ENCODE results near the gene FOXP1.

Gene FOXP1

DNA sequence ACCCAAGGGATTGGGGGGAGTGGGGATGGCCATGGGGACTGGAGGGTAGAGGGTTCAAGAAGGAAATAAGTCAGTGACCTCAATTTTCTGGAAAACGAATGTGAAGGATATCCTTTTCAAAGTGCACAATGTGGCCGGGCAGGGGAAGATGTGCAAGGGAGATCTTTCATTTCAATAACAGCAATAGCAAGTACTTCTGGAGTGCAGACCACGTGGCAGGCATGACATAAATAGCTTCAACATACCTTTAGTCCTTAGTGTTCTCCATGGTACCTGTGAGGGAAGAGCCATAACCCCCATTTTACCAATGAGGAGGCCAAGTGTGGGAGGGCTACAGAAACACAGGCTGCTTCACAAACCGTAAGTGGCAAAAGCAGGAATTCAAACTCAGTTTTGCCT lies 138.7 kb downstream of the FOXP1 start:
- Histone ChIP-seq H3K27ac (ENCODE audit: low read depth, low read length, poor library complexity, severe bottlenecking) (peak overlapping the region; percentile 97), H3K4me1 (ENCODE audit: insufficient read depth, low read length, severe bottlenecking) (peaks cover 78% of the 10 kb centered on the region), H3K4me2 (ENCODE audit: low read length) (peak overlapping the region; percentile 69)

DNA sequence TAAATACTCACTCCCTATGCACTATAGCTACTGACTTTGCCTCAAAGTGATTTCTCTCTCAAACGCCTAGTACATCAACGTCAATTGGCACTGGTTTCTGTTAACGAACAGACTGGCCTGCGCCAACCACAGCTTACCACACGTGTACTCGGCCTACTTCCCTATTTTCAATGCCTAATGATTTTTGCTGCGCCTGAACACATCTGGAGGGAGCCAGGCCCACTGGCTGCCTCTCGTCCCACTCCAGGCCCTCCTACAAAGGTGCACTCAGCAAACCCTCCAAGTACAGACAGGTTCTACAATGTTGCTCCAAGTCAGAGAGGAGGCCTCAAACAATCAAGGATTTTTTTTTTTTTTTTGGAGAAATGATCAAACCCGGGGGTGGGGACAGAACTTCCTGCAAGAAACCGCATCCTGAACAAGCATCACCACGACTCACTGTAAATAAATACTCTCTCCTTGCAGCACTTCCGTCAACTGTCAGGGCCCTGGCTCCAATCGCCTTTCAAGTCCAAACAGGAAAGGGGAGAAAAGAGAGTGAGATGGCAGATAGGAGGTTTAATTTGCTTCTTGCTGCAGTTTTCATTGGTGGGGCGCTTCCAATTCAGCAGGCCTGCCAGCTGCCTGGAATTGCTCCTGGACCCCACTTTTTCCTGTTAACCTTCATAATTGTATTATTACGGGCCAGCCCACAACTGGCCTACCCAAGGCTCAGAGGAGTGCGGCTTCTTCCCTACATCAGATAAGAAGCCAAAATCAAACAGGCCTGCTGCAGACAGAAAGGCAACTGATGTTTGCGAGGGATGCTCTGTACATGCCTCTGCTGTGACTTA lies 139.3 kb downstream of the FOXP1 start:
- Histone ChIP-seq H4K20me1 (ENCODE audit: insufficient read depth, low read length) (no peaks in the 10 kb centered on the region), H3K9me2 (ENCODE audit: low read depth, low read length) (no peaks in the 10 kb centered on the region), H3K4me3 (ENCODE audit: low read depth, low read length, poor library complexity, severe bottlenecking) (peak overlapping the region; percentile 52), H3K4me1 (ENCODE audit: insufficient read depth, low read length, severe bottlenecking) (peaks cover 80% of the 10 kb centered on the region), H3K79me2 (ENCODE audit: insufficient read depth, low read length) (peaks cover 27% of the 10 kb centered on the region), H3K27me3 (ENCODE audit: insufficient read depth, low read length) (no peaks in the 10 kb centered on the region), H3K27ac (ENCODE audit: low read depth, low read length, poor library complexity, severe bottlenecking) (peak overlapping the region; percentile 97), H3K9ac (ENCODE audit: low read length) (peak overlapping the region; percentile 43), H3K4me2 (ENCODE audit: low read length) (peak overlapping the region; percentile 69), H3F3A (ENCODE audit: insufficient read depth, low read length) (0 out of 2 replicates have a peak, but pooled peaks cover 3% of the 10 kb centered on the region), H3K9me3 (ENCODE audit: low read length) (no peaks in the 10 kb centered on the region), H3K36me3 (ENCODE audit: insufficient read depth, low read length) (peaks cover 3% of the 10 kb centered on the region; the same call in 1 of the 2 replicates), H2AFZ (ENCODE audit: low read length) (no peak overlapping the region)
- no peak for TF ChIP-seq EZH2 (IDR thresholded peaks at IDR 0.05; ENCODE audit: borderline replicate concordance, low read length)
- TF ChIP-seq, protein P1, sequence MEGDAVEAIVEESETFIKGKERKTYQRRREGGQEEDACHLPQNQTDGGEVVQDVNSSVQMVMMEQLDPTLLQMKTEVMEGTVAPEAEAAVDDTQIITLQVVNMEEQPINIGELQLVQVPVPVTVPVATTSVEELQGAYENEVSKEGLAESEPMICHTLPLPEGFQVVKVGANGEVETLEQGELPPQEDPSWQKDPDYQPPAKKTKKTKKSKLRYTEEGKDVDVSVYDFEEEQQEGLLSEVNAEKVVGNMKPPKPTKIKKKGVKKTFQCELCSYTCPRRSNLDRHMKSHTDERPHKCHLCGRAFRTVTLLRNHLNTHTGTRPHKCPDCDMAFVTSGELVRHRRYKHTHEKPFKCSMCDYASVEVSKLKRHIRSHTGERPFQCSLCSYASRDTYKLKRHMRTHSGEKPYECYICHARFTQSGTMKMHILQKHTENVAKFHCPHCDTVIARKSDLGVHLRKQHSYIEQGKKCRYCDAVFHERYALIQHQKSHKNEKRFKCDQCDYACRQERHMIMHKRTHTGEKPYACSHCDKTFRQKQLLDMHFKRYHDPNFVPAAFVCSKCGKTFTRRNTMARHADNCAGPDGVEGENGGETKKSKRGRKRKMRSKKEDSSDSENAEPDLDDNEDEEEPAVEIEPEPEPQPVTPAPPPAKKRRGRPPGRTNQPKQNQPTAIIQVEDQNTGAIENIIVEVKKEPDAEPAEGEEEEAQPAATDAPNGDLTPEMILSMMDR (IDR thresholded peaks at IDR 0.05; ENCODE audit: low read length): no peak

More for the DNA sequence above, 138.7 kb downstream of the FOXP1 start:
- Histone ChIP-seq H3K27me3 (ENCODE audit: insufficient read depth, low read length) (no peaks in the 10 kb centered on the region), H3F3A (ENCODE audit: insufficient read depth, low read length) (0 out of 2 replicates have a peak, but pooled peaks cover 3% of the 10 kb centered on the region), H3K36me3 (ENCODE audit: insufficient read depth, low read length) (peaks cover 3% of the 10 kb centered on the region; the same call in 1 of the 2 replicates), H3K9me3 (ENCODE audit: low read length) (no peaks in the 10 kb centered on the region), H3K4me3 (ENCODE audit: low read depth, low read length, poor library complexity, severe bottlenecking) (peak overlapping the region; percentile 11), H4K20me1 (ENCODE audit: insufficient read depth, low read length) (no peaks in the 10 kb centered on the region), H3K9me2 (ENCODE audit: low read depth, low read length) (no peaks in the 10 kb centered on the region), H2AFZ (ENCODE audit: low read length) (no peak overlapping the region), H3K9ac (ENCODE audit: low read length) (peak overlapping the region; percentile 43; the same call in 1 of the 2 replicates), H3K79me2 (ENCODE audit: insufficient read depth, low read length) (peaks cover 33% of the 10 kb centered on the region)
- TF ChIP-seq EZH2 (IDR thresholded peaks at IDR 0.05; ENCODE audit: borderline replicate concordance, low read length): no peak
- TF ChIP-seq, protein P1 (IDR thresholded peaks at IDR 0.05; ENCODE audit: low read length): no peak

- peaks cover 83% of the 10 kb centered on the region for H3K4me1 ChIP-seq (ENCODE audit: insufficient read depth, low read length, severe bottlenecking)
- peak overlapping the region; percentile 69 for H3K4me2 ChIP-seq (ENCODE audit: low read length)
Observed at GRCh38 chr3:71443332-71443731, 140.2 kb downstream of the FOXP1 start.

More at GRCh38 chr3:71443332-71443731, 140.2 kb downstream of the FOXP1 start:
- TF ChIP-seq, protein P1 (IDR thresholded peaks at IDR 0.05; ENCODE audit: low read length): no peak
- TF ChIP-seq EZH2 (IDR thresholded peaks at IDR 0.05; ENCODE audit: borderline replicate concordance, low read length): no peak
- 0 out of 2 replicates have a peak, but pooled peaks cover 3% of the 10 kb centered on the region for H3F3A ChIP-seq (ENCODE audit: insufficient read depth, low read length)
- H2AFZ ChIP-seq (ENCODE audit: low read length): no peak overlapping the region
- H3K9ac ChIP-seq (ENCODE audit: low read length): peak overlapping the region; percentile 43
- H3K36me3 ChIP-seq (ENCODE audit: insufficient read depth, low read length): peaks cover 3% of the 10 kb centered on the region; the same call in 1 of the 2 replicates
- H3K9me3 ChIP-seq (ENCODE audit: low read length): no peaks in the 10 kb centered on the region
- no peaks in the 10 kb centered on the region for H3K9me2 ChIP-seq (ENCODE audit: low read depth, low read length)
- peak overlapping the region; percentile 52 for H3K4me3 ChIP-seq (ENCODE audit: low read depth, low read length, poor library complexity, severe bottlenecking)
- no peaks in the 10 kb centered on the region for H3K27me3 ChIP-seq (ENCODE audit: insufficient read depth, low read length)
- H3K79me2 ChIP-seq (ENCODE audit: insufficient read depth, low read length): peaks cover 21% of the 10 kb centered on the region
- H4K20me1 ChIP-seq (ENCODE audit: insufficient read depth, low read length): no peaks in the 10 kb centered on the region
- peak overlapping the region; percentile 97 for H3K27ac ChIP-seq (ENCODE audit: low read depth, low read length, poor library complexity, severe bottlenecking)
